Esophagus squamous epithelium (tissue), 5 donors: ENCODE data around the gene ALKBH5. TPM values are rescaled to one million over a fixed set of nuclear protein-coding genes. Genes with fewer than 3 reads are reported as not detected.

ENCODE experiments used
- DNase-seq: peaks from one replicate; lab custom pipeline; 2025; lab: John Stamatoyannopoulos, UW
- H3K27ac ChIP-seq, 4 donors: fragments of 200-600 bp; sonication (generic); one replicate each; pipeline ENCODE4 v1.5.1; 2016 to 2019; ENCODE audit warnings: mild to moderate bottlenecking in 1 of 4
- H3K27me3 ChIP-seq, 4 donors: fragments of 200-600 bp; sonication (generic); 1 replicate in 3 of 4; 2 replicates in 1 of 4; pipeline versions ENCODE4 v1.5.1 to v1.6.0; 2017 to 2021; ENCODE audit warnings: antibody characterized with exemption in 1 of 4
- H3K36me3 ChIP-seq, 3 donors: fragments of 200-600 bp; sonication (generic); one replicate each; pipeline ENCODE4 v1.5.1; 2016 to 2019
- H3K4me1 ChIP-seq, 3 donors: fragments of 200-600 bp; sonication (generic); one replicate each; pipeline ENCODE4 v1.5.1; 2017 to 2019
- H3K4me3 ChIP-seq, 4 donors: fragments of 200-600 bp; sonication (generic); 1 replicate in 3 of 4; 2 replicates in 1 of 4; pipeline ENCODE4 v1.5.1; 2016 to 2019; ENCODE audit warnings: mild to moderate bottlenecking in 2 of 4, moderate library complexity in 1 of 4
- H3K9me3 ChIP-seq, 3 donors: fragments of 200-600 bp; sonication (generic); one replicate each; pipeline ENCODE4 v1.5.1; 2016 to 2019
- POLR2A ChIP-seq, 4 donors: fragments of 450-650 bp; IDR thresholded peaks; one replicate each; pipeline ENCODE4 v1.6.1; 2017; ENCODE audit warnings: antibody characterized with exemption in 4 of 4, mild to moderate bottlenecking in 4 of 4, moderate library complexity in 3 of 4
- WGBS, 2 donors: methylation state at CpG; one replicate each; pipeline ENCODE4 v1.1.5; 2018; 5-methylcytosine and 5-hydroxymethylcytosine counted together
- intact Hi-C: fragments of 100-400 bp; cut with DNase I; formaldehyde crosslinking; loops from one replicate; pipeline ENCODE4 v1.15.0; 2022
- total RNA-seq, 4 donors: library from RNA; depleted of rRNA; stranded (reverse); fragments of >200 nt; gene quantifications; one replicate each; pipeline ENCODE4 v1.1.0, GENCODE V29; 2016
- TF ChIP-seq, protein P1 (sequence below), 6 experiments: fragments of 450-650 bp in 4 of 6; fragments of 200-600 bp in 2 of 6; sonication (generic) in 2 of 6; IDR thresholded peaks; one replicate each; pipeline ENCODE4 v1.5.1; 2016 to 2019; ENCODE audit warnings: antibody characterized with exemption in 6 of 6, mild to moderate bottlenecking in 4 of 6, moderate library complexity in 4 of 6
- donor health status: DM: yes; HTN: yes; CAD: no.

The ALKBH5 gene
- total RNA-seq, 4 donors from 2014 or later, result 55.8 to 58.9 (median 56.9) TPM

DNA sequence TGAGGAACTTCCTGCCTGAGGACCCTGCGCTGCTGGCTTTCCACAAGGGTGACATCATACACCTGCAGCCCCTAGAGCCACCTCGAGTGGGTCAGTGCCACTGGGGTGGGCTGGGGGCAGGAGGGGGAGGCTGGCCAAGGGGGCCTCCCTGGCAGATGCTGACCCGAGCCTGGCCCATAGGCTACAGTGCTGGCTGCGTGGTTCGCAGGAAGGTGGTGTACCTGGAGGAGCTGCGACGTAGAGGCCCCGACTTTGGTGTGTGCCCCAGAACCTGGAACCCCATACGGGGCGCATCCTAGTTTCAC, 26.7 kb upstream of the ALKBH5 start:
- no peaks in the 10 kb centered on the region for H3K27me3 ChIP-seq
- no peaks in the 10 kb centered on the region for H3K36me3 ChIP-seq
- H3K4me1 ChIP-seq, result peaks cover 12 to 54% (median 29%) of the 10 kb centered on the region in 3 donors
- DNase-seq, result no peak
- WGBS, 2 donors, result 100% methylated on average over 1 to 5 of the region's 10 CpGs
- no peak for TF ChIP-seq POLR2A (IDR thresholded peaks at IDR 0.05)
- TF ChIP-seq, protein P1, sequence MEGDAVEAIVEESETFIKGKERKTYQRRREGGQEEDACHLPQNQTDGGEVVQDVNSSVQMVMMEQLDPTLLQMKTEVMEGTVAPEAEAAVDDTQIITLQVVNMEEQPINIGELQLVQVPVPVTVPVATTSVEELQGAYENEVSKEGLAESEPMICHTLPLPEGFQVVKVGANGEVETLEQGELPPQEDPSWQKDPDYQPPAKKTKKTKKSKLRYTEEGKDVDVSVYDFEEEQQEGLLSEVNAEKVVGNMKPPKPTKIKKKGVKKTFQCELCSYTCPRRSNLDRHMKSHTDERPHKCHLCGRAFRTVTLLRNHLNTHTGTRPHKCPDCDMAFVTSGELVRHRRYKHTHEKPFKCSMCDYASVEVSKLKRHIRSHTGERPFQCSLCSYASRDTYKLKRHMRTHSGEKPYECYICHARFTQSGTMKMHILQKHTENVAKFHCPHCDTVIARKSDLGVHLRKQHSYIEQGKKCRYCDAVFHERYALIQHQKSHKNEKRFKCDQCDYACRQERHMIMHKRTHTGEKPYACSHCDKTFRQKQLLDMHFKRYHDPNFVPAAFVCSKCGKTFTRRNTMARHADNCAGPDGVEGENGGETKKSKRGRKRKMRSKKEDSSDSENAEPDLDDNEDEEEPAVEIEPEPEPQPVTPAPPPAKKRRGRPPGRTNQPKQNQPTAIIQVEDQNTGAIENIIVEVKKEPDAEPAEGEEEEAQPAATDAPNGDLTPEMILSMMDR (IDR thresholded peaks at IDR 0.05), result no peak
- H3K9me3 ChIP-seq, result no peaks in the 10 kb centered on the region
- intact Hi-C loops, result no loop called here
- H3K27ac ChIP-seq, result peak overlapping the region in 2 of 4 donors; percentile 78 to 89
- H3K4me3 ChIP-seq, result no peak overlapping the region

DNA sequence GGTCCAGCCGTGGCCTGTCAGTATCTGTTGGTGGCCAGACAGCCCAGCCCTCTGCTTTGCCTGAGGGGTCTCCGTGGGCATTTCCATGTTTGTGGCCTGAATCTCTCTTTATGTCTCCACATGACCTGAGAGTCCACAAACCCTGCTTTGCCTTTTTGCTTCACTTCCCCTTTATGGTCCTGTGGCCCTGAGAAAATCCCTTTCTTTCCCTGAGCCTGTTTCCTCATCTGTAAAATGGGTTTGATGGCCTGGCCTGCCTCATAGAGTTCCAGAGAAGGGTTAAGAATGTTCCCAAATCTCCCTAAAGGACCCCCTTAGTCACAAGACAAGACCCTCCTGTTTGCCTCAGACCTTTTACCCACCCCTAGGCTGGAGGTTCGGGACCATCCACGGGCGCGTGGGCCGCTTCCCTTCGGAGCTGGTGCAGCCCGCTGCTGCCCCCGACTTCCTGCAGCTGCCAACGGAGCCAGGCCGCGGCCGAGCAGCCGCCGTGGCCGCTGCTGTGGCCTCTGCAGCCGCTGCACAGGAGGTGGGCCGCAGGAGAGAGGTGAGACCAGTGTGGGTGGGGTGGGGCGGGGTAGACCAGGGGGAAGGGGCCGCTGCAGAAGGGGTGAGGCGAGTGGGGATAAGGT, 26.2 kb upstream of the ALKBH5 start:
- WGBS, 2 donors, result 88 to 98% methylated on average over 2 to 6 of the region's 22 CpGs
- intact Hi-C loops, result no loop called here
- no peak for DNase-seq
- no peak for TF ChIP-seq POLR2A (IDR thresholded peaks at IDR 0.05)
- TF ChIP-seq, protein P1 (IDR thresholded peaks at IDR 0.05), result no peak
- Histone ChIP-seq H3K36me3 (no peaks in the 10 kb centered on the region), H3K4me3 (peak overlapping the region in 2 of 4 donors; percentile 54 to 74), H3K9me3 (no peaks in the 10 kb centered on the region), H3K4me1 (peaks cover 12 to 51% (median 29%) of the 10 kb centered on the region in 3 donors), H3K27me3 (no peaks in the 10 kb centered on the region), H3K27ac (peak overlapping the region; percentile 50 to 89 (median 77))

DNA sequence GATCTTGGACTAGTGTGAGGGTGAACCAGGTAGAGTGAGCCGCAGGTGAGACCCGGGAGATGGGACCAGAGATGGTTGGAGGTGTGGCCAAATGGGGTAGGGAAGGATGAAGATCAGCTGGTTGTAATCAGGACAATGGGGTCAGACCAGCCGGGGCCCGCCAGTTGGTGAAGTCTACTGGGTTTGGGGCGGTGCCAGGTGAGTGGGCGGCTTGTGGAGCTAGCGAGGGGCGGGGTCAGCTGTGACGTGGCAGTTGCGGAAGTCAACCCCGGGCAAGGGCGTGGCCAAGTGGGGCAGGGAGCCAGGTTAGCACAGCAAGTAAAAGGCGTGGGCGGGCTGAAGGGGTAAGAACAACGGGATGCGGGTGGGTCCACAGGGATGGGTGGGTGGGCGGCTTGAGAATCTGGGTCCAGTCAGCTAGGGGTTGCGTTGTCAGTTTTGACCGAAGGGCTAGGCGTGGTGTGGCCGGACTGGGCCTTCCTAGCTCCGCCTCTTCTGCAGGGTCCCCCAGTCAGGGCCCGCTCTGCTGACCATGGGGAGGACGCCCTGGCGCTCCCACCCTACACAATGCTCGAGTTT, 25.5 kb upstream of the ALKBH5 start:
- WGBS, 2 donors, result 4 to 5% methylated on average over 12 to 25 of the region's 26 CpGs
- intact Hi-C loops, result no loop called here
- TF ChIP-seq POLR2A (IDR thresholded peaks at IDR 0.05), result no peak
- TF ChIP-seq, protein P1 (IDR thresholded peaks at IDR 0.05), result no peak
- Histone ChIP-seq H3K27me3 (no peaks in the 10 kb centered on the region), H3K27ac (peak overlapping the region; percentile 50 to 89 (median 77)), H3K9me3 (no peaks in the 10 kb centered on the region), H3K4me3 (peak overlapping the region; percentile 23 to 74 (median 52)), H3K36me3 (no peaks in the 10 kb centered on the region), H3K4me1 (peaks cover 10 to 44% (median 24%) of the 10 kb centered on the region in 3 donors)
- peak; percentile 79 for DNase-seq

DNA sequence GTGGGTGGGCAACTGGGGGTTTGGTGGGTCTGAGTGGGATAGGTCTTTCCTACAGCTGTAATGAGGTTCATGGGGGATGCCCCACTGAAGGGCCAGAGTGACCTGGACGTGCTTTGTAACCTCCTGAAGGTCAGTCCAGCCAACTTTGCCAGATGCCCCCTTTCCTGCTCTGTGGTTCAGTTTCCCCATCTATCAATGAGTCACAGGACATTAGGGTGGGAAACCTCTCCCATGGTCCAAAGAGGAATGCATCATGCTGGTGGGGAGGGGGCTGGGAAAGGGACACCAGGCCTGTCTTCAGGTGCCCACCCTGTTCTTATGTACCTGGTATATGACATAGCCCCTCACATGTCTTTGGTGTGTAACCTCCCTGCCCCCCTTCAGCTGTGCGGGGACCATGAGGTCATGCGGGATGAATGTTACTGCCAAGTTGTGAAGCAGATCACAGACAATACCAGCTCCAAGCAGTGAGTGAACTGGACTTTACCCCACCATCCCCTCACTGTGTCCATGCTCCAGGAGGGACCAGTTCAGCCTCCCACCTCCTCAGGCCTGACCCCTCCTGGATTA, 24.0 kb upstream of the ALKBH5 start:
- Histone ChIP-seq H3K9me3 (no peaks in the 10 kb centered on the region), H3K27me3 (no peaks in the 10 kb centered on the region), H3K36me3 (no peaks in the 10 kb centered on the region), H3K4me3 (no peak overlapping the region), H3K4me1 (peaks cover 5 to 32% (median 21%) of the 10 kb centered on the region in 3 donors), H3K27ac (no peak overlapping the region)
- no peak for DNase-seq
- no peak for TF ChIP-seq POLR2A (IDR thresholded peaks at IDR 0.05)
- TF ChIP-seq, protein P1 (IDR thresholded peaks at IDR 0.05), result no peak
- intact Hi-C loops, result no loop called here
- WGBS, 2 donors, result 58% methylated on average over 2 of the region's 3 CpGs; no CpG with 5 or more reads in 1 of the 2 donors
